Measurements from ENCODE around the gene AATF.
A peak's percentile ranks its signal among the peaks of the same experiment; 100 is the strongest.

Gene AATF

GRCh38 chr17:36942631-36943125, 6.1 kb upstream of the AATF start:
- TF ChIP-seq, protein P1, sequence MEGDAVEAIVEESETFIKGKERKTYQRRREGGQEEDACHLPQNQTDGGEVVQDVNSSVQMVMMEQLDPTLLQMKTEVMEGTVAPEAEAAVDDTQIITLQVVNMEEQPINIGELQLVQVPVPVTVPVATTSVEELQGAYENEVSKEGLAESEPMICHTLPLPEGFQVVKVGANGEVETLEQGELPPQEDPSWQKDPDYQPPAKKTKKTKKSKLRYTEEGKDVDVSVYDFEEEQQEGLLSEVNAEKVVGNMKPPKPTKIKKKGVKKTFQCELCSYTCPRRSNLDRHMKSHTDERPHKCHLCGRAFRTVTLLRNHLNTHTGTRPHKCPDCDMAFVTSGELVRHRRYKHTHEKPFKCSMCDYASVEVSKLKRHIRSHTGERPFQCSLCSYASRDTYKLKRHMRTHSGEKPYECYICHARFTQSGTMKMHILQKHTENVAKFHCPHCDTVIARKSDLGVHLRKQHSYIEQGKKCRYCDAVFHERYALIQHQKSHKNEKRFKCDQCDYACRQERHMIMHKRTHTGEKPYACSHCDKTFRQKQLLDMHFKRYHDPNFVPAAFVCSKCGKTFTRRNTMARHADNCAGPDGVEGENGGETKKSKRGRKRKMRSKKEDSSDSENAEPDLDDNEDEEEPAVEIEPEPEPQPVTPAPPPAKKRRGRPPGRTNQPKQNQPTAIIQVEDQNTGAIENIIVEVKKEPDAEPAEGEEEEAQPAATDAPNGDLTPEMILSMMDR (IDR thresholded peaks at IDR 0.05; ENCODE audit: low read depth, low read length), result no peak
- Histone ChIP-seq H3K36me3 (no peaks in the 10 kb centered on the region), H3K4me3 (ENCODE audit: low read depth, low read length) (peak overlapping the region; percentile 30; the same call in 1 of the 2 replicates), H3K9me3 (peaks cover 3% of the 10 kb centered on the region; the same call in 1 of the 2 replicates), H3K27me3 (peaks cover 98% of the 10 kb centered on the region), H3K4me1 (peaks cover 4% of the 10 kb centered on the region)
- DNase-seq, result no peak

- TF ChIP-seq, protein P1 (IDR thresholded peaks at IDR 0.05; ENCODE audit: low read depth, low read length), result no peak
- H3K36me3 ChIP-seq, result no peaks in the 10 kb centered on the region
- peaks cover 3% of the 10 kb centered on the region; the same call in 1 of the 2 replicates for H3K9me3 ChIP-seq
- no peaks in the 10 kb centered on the region; the same call in 1 of the 2 replicates for H3K4me1 ChIP-seq
- no peak for DNase-seq
- H3K27me3 ChIP-seq, result peaks cover 93% of the 10 kb centered on the region
- no peak overlapping the region for H3K4me3 ChIP-seq (ENCODE audit: low read depth, low read length)
Measured at GRCh38 chr17:36943250-36944191, 5.2 kb upstream of the AATF start.

- Histone ChIP-seq H3K27me3 (peaks cover 82% of the 10 kb centered on the region), H3K36me3 (no peaks in the 10 kb centered on the region), H3K4me3 (ENCODE audit: low read depth, low read length) (no peak overlapping the region), H3K4me1 (no peaks in the 10 kb centered on the region), H3K9me3 (peaks cover 3% of the 10 kb centered on the region; the same call in 1 of the 2 replicates)
- TF ChIP-seq, protein P1 (IDR thresholded peaks at IDR 0.05; ENCODE audit: low read depth, low read length), result no peak
- DNase-seq, result no peak
Measured at GRCh38 chr17:36944553-36944952, 4.2 kb upstream of the AATF start.

DNA sequence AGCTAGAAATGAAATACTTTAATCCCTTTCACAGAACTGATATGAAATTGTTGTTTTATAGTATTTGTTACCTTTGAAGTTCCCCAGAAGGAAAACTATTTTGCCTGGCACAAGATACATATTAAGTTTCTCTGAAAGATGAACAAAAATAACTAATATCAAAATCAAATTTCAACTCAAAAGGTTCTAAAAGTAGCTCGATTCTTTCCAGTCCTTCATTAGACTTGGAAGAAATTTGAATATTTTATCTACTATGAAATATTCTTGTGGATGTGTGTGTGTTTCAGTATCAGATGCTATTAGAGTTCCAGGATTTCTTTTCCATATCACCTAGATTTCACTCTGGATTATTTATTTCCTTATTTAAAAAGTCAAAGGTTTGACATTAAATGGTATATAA, 3.6 kb upstream of the AATF start:
- peaks cover 78% of the 10 kb centered on the region for H3K27me3 ChIP-seq
- no peaks in the 10 kb centered on the region for H3K36me3 ChIP-seq
- H3K4me1 ChIP-seq, result no peaks in the 10 kb centered on the region

DNA sequence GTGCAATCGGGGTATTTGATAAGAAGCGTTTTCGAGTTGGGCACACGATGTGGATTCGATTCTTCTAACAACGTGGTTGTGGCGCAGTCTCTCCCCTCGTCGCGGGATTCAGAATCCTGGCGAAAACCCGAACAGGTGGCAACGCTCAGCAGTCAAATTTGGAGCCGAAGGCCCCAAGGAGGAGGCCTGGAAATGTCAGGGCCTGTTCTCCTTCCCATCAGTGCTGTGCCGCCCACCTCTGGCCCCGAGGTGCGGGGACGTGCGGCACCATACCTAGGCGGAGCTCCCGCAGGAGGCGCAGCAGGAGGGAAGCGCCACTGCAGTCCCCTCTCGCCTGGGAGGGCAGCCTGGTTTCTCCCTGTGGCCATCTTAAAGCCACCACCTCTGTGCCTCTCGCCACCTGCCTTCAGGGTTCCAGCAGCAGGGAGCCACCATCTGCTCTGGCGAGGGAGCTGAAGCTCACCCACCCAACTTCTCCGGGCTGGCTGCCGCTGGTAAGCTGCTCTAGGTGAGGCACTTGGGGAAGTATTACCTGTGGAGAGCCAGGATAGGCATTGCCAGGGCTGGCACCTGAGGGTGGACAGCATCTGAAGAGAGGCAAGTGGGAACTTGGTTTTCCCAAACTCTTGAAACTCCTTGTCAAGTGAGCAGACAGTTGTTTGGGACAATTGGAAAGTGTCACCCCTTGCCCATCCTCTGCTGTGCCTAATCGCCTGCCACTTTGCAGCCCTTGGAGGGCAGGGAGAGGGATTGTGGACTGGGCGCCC, 2.6 kb upstream of the AATF start:
- Histone ChIP-seq H3K4me1 (no peaks in the 10 kb centered on the region), H3K27me3 (peaks cover 68% of the 10 kb centered on the region), H3K36me3 (peaks cover 8% of the 10 kb centered on the region), H3K4me3 (ENCODE audit: low read depth, low read length) (no peak overlapping the region), H3K9me3 (peaks cover 3% of the 10 kb centered on the region; the same call in 1 of the 2 replicates)
- TF ChIP-seq, protein P1 (IDR thresholded peaks at IDR 0.05; ENCODE audit: low read depth, low read length), result no peak
- no peak for DNase-seq

More for the DNA sequence above, 3.6 kb upstream of the AATF start:
- TF ChIP-seq, protein P1 (IDR thresholded peaks at IDR 0.05; ENCODE audit: low read depth, low read length), result no peak
- Histone ChIP-seq H3K9me3 (peaks cover 3% of the 10 kb centered on the region; the same call in 1 of the 2 replicates), H3K4me3 (ENCODE audit: low read depth, low read length) (no peak overlapping the region)
- no peak for DNase-seq

Data from BE2C (cell line).